ENCODE measurements around the gene NKAIN4.

- no peak for TF ChIP-seq ZFX (IDR thresholded peaks at IDR 0.05; ENCODE audit: borderline replicate concordance)
- TF ChIP-seq, protein P1, sequence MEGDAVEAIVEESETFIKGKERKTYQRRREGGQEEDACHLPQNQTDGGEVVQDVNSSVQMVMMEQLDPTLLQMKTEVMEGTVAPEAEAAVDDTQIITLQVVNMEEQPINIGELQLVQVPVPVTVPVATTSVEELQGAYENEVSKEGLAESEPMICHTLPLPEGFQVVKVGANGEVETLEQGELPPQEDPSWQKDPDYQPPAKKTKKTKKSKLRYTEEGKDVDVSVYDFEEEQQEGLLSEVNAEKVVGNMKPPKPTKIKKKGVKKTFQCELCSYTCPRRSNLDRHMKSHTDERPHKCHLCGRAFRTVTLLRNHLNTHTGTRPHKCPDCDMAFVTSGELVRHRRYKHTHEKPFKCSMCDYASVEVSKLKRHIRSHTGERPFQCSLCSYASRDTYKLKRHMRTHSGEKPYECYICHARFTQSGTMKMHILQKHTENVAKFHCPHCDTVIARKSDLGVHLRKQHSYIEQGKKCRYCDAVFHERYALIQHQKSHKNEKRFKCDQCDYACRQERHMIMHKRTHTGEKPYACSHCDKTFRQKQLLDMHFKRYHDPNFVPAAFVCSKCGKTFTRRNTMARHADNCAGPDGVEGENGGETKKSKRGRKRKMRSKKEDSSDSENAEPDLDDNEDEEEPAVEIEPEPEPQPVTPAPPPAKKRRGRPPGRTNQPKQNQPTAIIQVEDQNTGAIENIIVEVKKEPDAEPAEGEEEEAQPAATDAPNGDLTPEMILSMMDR (IDR thresholded peaks at IDR 0.05) = no peak
Observed at GRCh38 chr20:63254232-63254605, at the start of gene NKAIN4.

All from 22Rv1 (cell line).